ENCODE measurements around the gene ATL3.

Gene ATL3

GRCh38 chr11:63682066-63683021, 11.2 kb upstream of the ATL3 start:
- DNase-seq (ENCODE audit: low read depth, low spot score): no peak
- peak overlapping the region; percentile 94 for H3K4me3 ChIP-seq (ENCODE audit: low read depth, low read length)
- in situ Hi-C loops (cut with HindIII; ENCODE audit: low sequenced_read_pairs): no loop called here
- TF ChIP-seq CTCF (IDR thresholded peaks at IDR 0.05; ENCODE audit: low read depth, low read length): no peak

- H3K4me3 ChIP-seq (ENCODE audit: low read depth, low read length): peak within 1 kb of the TSS; percentile 94
- TF ChIP-seq CTCF (IDR thresholded peaks at IDR 0.05; ENCODE audit: low read depth, low read length): no peak
- peak; percentile 99 for DNase-seq (ENCODE audit: low read depth, low spot score)
- in situ Hi-C loops (cut with HindIII; ENCODE audit: low sequenced_read_pairs): no loop called here
Observed at GRCh38 chr11:63681321-63682065, 10.3 kb upstream of the ATL3 start, which contains the start of gene RTN3. Gene RTN3, plus strand, starts transcription at chr11:63681500. Its CDS starts 137 bp downstream, at chr11:63681637.

GRCh38 chr11:63680834-63681320, 9.7 kb upstream of the ATL3 start:
- no peak for DNase-seq (ENCODE audit: low read depth, low spot score)
- in situ Hi-C loops (cut with HindIII; ENCODE audit: low sequenced_read_pairs): no loop called here
- no peak for TF ChIP-seq CTCF (IDR thresholded peaks at IDR 0.05; ENCODE audit: low read depth, low read length)
- H3K4me3 ChIP-seq (ENCODE audit: low read depth, low read length): peak overlapping the region; percentile 94

- no peak for DNase-seq (ENCODE audit: low read depth, low spot score)
- in situ Hi-C loops (cut with HindIII; ENCODE audit: low sequenced_read_pairs): no loop called here
- TF ChIP-seq CTCF (IDR thresholded peaks at IDR 0.05; ENCODE audit: low read depth, low read length): no peak
- H3K4me3 ChIP-seq (ENCODE audit: low read depth, low read length): no peak overlapping the region
Observed at GRCh38 chr11:63673579-63673978, 2.4 kb upstream of the ATL3 start.

- TF ChIP-seq CTCF (IDR thresholded peaks at IDR 0.05; ENCODE audit: low read depth, low read length): no peak
- H3K4me3 ChIP-seq (ENCODE audit: low read depth, low read length): no peak overlapping the region
- DNase-seq (ENCODE audit: low read depth, low spot score): no peak
- in situ Hi-C loops (cut with HindIII; ENCODE audit: low sequenced_read_pairs): no loop called here
Observed at GRCh38 chr11:63672936-63673539, 1.9 kb upstream of the ATL3 start.

- DNase-seq (ENCODE audit: low read depth, low spot score): no peak
- in situ Hi-C loops (cut with HindIII; ENCODE audit: low sequenced_read_pairs): no loop called here
- TF ChIP-seq CTCF (IDR thresholded peaks at IDR 0.05; ENCODE audit: low read depth, low read length): no peak
- H3K4me3 ChIP-seq (ENCODE audit: low read depth, low read length): no peak overlapping the region
Observed at GRCh38 chr11:63672156-63672463, 934 bp upstream of the ATL3 start.

All from astrocyte of the spinal cord (primary cell).